K562 (cell line): ENCODE data around the gene NIPBL. TPM values are rescaled to one million over a fixed set of nuclear protein-coding genes. Genes with fewer than 3 reads are reported as not detected.

Experiments used
- ELF2 ChIP-seq: fragments of 250-450 bp; sonication (Bioruptor Pico); IDR thresholded peaks from 2 replicates; pipeline ENCODE4 v1.5.0; 2021; ENCODE audit warnings: mild to moderate bottlenecking
- FOXK2 ChIP-seq, 2 experiments: fragments of 450-650 bp; IDR thresholded peaks in 1 of 2; conservative IDR thresholded peaks in 1 of 2; 2 replicates each; pipeline ENCODE4 v1.6.1; 2016; ENCODE audit warnings: low read depth in 2 of 2, mild to moderate bottlenecking in 1 of 2
- PATZ1 ChIP-seq: fragments of 250-450 bp; sonication (Bioruptor Pico); IDR thresholded peaks from 2 replicates; pipeline ENCODE4 v1.5.0; 2020; ENCODE audit warnings: mild to moderate bottlenecking, borderline replicate concordance
- POLR2B ChIP-seq: fragments of 450-650 bp; IDR thresholded peaks from 2 replicates; pipeline ENCODE4 v1.6.1; 2018; ENCODE audit warnings: low read depth; ENCODE audit not compliant: partially characterized antibody
- SAP30 ChIP-seq: fragments of 200-600 bp; sonication (generic); IDR thresholded peaks from 2 replicates; pipeline ENCODE4 v1.6.1; 2012; ENCODE audit warnings: borderline replicate concordance, low read depth, mild to moderate bottlenecking, moderate library complexity, low read length, control low read depth, inconsistent platforms; ENCODE audit not compliant: insufficient read depth, poor library complexity, severe bottlenecking
- polyA plus RNA-seq, 8 experiments: library from polyadenylated mRNA; depleted of rRNA in 4 of 8; stranded (reverse) in 5 of 8; unstranded in 3 of 8; fragments of >200 nt; fragmentation: Nextera tagmentation in 2 of 8; fragmentation: Illumina TruSeq in 1 of 8; extraction: Ambion mirVana in 2 of 8; extraction: Trizol in 1 of 8; gene quantifications; 2 replicates each; pipeline versions ENCODE4 v1.2.1 to v1.2.3, GENCODE V29; 2011 to 2014; ENCODE audit warnings: inconsistent platforms in 1 of 8, missing spikeins in 1 of 8
- total RNA-seq, 7 experiments: library from RNA; depleted of rRNA in 6 of 7; stranded (reverse); fragments of >200 nt in 6 of 7; fragmentation: Illumina TruSeq in 2 of 7; extraction: Trizol in 2 of 7; gene quantifications; 2 replicates each; pipeline versions ENCODE4 v1.2.1 to v1.2.3, GENCODE V29; 2011 to 2021; ENCODE audit warnings: low replicate concordance in 1 of 7

NIPBL gene
- total and polyA plus RNA-seq, 9 of the 15 experiments (the other 6 are each of a cell fraction or from before 2014, with no cell fraction given): 12.9 to 56.7 (median 38.9) TPM

DNA sequence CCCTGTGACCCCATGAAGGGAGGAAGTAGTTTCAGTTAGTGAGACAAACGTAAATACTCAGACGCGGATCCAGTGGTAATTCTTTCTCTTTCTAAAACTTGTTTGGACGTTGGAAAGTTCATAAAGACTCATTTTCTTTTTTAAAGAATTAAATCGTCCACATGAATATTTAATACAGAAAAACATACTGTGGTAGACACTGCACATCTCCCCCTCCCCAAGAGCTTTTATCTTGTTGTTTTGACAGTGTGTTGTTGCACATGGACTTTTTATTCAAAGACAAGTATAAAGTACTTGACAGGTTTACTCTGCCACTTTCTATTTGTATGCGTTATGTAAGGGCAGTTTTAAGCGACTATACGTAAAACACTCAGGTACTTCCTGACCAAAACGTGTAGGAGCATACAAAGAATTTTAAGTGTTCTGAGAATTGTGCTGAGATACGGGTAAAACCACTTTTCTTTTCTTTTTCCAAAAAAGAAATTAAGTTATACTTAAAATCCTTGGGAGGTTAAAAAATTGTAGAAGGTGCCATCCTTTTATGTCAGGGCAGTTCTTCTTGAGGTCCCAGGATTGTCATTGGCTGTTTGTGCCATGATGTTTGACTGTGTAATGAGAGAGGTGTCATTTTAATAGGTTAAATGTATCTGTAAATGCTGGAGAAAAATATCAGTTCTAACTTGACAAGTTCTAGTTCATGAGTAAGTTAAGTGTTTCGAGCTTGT lies 1.3 kb downstream of the NIPBL start (continued):
- TF ChIP-seq POLR2B: no peak
- peak in 1 of 2 experiments; percentile 48; a peak in 1 of 4 replicates for TF ChIP-seq FOXK2 (conservative IDR thresholded peaks at IDR 0.05 in 1 of 2, IDR thresholded peaks at IDR 0.05 in 1 of 2; ENCODE audit: low read depth in 2 of 2)
- TF ChIP-seq SAP30: peak; percentile 13
- no peak for TF ChIP-seq PATZ1 (CRISPR knock-in tag)
- no peak for TF ChIP-seq ELF2 (CRISPR knock-in tag)
